Effector CD8-positive, alpha-beta T cell (primary cell): ENCODE measurements around the gene GNG3.

Experiments
- DNase-seq: peaks from one replicate; lab custom pipeline; 2025; lab: John Stamatoyannopoulos, UW

The GNG3 gene

DNA sequence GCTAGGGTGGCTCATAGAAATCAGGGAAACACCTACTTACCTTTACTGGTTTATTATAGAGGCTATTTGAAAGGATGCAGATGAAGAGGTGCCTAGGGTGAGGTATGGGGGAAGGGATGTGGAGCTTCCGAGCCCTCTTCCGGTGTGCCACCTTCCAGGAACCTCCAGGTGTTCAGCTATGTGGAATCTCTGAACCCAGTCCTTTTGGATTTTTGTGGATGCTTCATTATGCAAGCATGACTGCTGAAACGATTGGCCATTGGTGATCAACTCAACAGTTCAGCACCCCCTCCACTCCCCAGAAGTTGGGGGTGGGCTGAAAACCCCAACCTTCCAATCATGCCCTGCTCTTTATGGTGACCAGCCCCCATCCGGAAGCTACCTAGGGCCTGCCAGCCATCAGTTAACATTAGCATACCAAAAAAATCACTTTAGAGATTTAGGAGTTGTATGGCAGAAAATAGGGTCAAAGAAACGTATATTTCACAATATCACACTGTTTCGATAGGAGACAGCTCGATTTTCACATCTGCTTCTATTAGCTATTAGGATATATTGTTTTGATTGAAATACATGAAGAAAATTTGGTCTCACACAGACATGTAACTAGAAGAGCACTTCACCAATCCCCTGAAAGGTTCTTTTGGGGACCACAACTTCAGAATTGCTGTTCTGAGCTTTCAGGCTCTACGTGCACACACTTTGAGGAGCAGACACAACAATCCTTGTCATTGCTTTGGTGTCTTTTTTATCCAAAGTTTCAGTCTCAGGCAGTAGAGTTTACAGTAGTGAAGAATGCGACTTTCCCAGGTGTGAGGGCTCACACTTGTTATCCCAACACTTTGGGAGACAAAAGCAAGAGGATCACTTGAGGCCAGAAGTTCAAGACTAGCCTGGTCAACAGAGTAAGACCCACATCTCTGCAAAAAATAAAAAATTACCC is 50.6 kb downstream of the GNG3 start:
- no peak for DNase-seq
